GM12872 (cell line): ENCODE results near the gene LPP.

Experiments used
- TF ChIP-seq, protein P1 (sequence below): IDR thresholded peaks from 3 replicates; pipeline ENCODE4 v1.5.1; 2011; ENCODE audit warnings: low read depth, mild to moderate bottlenecking, low read length, moderate library complexity; ENCODE audit not compliant: insufficient read depth

LPP gene

DNA sequence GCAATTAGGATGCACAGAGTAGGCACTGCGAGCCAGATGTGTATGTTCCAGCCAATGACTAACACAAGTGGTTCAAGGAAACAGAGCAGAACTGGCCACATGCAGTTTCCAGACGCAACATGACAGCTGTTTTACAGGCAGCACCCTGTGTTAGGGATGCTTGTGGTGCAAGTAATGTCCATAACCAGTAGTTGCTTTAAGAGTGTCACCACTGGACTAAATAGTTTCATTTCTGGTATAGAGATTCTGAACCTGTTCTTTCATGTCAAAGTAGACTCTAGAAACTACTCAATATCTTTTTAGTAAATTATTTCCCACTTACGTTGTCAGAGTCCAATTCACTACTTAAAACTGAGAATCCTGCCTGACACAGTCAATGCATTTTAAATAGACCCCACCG, 14.5 kb upstream of the LPP start:
- TF ChIP-seq, protein P1, sequence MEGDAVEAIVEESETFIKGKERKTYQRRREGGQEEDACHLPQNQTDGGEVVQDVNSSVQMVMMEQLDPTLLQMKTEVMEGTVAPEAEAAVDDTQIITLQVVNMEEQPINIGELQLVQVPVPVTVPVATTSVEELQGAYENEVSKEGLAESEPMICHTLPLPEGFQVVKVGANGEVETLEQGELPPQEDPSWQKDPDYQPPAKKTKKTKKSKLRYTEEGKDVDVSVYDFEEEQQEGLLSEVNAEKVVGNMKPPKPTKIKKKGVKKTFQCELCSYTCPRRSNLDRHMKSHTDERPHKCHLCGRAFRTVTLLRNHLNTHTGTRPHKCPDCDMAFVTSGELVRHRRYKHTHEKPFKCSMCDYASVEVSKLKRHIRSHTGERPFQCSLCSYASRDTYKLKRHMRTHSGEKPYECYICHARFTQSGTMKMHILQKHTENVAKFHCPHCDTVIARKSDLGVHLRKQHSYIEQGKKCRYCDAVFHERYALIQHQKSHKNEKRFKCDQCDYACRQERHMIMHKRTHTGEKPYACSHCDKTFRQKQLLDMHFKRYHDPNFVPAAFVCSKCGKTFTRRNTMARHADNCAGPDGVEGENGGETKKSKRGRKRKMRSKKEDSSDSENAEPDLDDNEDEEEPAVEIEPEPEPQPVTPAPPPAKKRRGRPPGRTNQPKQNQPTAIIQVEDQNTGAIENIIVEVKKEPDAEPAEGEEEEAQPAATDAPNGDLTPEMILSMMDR: no peak

GRCh38 chr3:188146219-188146618, 7.7 kb upstream of the LPP start:
- TF ChIP-seq, protein P1: no peak

GRCh38 chr3:188147782-188148181, 6.2 kb upstream of the LPP start:
- TF ChIP-seq, protein P1: no peak

GRCh38 chr3:188148318-188148717, 5.6 kb upstream of the LPP start:
- TF ChIP-seq, protein P1: no peak

DNA sequence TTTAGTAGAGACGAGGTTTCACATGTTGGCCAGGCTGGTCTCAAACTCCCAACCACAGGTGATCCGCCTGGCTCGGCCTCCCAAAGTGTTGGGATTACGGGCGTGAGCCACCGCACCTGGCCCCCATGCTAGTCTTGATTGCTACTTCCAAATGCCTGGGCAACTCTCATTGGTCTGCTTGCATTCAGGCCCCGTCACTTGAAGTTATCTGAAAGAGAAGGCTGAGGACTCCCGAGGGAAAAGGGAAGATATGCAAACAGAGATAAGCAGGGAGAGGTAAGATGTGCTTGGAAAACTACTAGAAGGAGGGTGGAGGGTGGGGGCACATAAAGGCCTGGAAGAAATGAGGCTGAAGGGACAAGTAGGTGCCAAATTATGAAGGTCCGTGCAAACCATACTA, 4.4 kb upstream of the LPP start:
- TF ChIP-seq, protein P1: no peak

DNA sequence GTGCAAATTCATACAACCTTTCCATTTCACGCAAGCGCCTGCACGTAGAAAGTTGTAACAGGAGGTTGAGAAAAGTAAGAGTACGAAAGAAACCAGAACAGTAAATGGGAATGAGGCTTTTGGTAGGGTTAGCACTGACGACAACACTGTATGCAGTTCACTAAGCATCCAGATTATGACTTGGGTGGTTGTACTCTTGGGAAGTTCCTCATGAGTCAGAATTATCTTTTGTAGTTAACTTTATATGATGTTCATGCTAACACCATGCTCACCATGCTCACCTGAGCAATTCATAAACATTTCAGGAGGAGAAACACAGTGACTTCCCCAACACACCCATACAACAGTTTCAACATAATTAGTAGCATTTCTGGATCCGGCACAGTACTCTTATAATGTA, 3.0 kb upstream of the LPP start:
- TF ChIP-seq, protein P1: no peak

DNA sequence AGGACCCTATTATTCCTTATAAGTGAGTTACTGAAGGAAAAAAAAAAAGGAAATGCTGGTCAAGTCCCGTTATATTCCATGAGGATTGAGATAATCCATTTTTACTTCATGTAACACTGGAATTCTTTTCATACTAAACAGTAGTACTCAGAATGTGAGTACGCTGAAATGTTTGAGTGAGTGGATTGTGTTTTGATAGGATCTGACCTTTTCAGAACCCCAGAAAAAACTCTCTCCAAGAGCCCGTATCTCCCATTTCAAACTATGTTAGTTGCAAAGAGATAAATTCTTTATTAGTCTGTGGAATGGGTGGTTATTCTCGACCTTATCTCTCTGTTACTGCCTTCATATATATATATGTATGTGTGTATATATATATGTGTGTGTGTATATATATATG, 2.5 kb upstream of the LPP start:
- TF ChIP-seq, protein P1: no peak

- TF ChIP-seq, protein P1: no peak
Measured at GRCh38 chr3:188152660-188153436, 1.1 kb upstream of the LPP start.
